ENCODE measurements around the gene PDE9A.

Gene PDE9A

GRCh38 chr21:42820616-42821465 lies 167.4 kb downstream of the PDE9A start:
- no peak for DNase-seq (ENCODE audit: insufficient read length, low spot score)
- no peak for TF ChIP-seq CTCF (IDR thresholded peaks at IDR 0.05; ENCODE audit: insufficient read depth, missing control alignments)
- FAIRE-seq = no peak

Measured in D721Med (cell line).